Pulmonary artery endothelial cell (primary cell): Measurements from ENCODE around the gene ZNF70. TPM values are rescaled to one million over a fixed set of nuclear protein-coding genes. Genes with fewer than 3 reads are reported as not detected.

Experiments
- DNase-seq: peaks from one replicate; pipeline ENCODE4 v3.0.0-alpha.2; 2011; ENCODE audit warnings: low read depth, low spot score
- total RNA-seq: library from RNA; depleted of rRNA; stranded (reverse); fragments of >200 nt; gene quantifications from 2 replicates; pipeline ENCODE4 v1.2.3, GENCODE V29; 2014

The ZNF70 gene
- total RNA-seq = 2.6 TPM in 2 replicates

- no peak for DNase-seq
Observed at GRCh38 chr22:23750714-23751440, at the start of gene ZNF70. ZNF70 (minus strand) TSS chr22:23751112; CDS start chr22:23745140, 5,972 bp downstream.

- no peak for DNase-seq
Observed at GRCh38 chr22:23796461-23796860, 45.5 kb upstream of the ZNF70 start.

DNA sequence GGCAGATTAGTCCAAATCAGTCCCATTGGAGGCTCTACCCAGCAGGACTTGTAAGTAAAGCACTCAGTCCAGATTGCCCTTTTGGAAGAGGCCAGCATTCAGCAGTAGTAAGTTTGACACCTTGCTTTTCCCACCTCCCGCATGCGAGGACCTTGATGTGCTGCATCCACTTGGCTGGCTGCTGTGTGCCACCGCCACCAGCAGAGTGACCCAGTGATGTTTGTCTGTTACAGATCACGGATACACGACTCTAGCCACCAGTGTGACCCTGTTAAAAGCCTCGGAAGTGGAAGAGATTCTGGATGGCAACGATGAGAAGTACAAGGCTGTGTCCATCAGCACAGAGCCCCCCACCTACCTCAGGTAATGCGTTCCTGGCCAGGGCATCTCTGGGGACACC lies 42.4 kb upstream of the ZNF70 start:
- no peak for DNase-seq

GRCh38 chr22:23791738-23792645 lies 41.1 kb upstream of the ZNF70 start:
- no peak for DNase-seq

DNA sequence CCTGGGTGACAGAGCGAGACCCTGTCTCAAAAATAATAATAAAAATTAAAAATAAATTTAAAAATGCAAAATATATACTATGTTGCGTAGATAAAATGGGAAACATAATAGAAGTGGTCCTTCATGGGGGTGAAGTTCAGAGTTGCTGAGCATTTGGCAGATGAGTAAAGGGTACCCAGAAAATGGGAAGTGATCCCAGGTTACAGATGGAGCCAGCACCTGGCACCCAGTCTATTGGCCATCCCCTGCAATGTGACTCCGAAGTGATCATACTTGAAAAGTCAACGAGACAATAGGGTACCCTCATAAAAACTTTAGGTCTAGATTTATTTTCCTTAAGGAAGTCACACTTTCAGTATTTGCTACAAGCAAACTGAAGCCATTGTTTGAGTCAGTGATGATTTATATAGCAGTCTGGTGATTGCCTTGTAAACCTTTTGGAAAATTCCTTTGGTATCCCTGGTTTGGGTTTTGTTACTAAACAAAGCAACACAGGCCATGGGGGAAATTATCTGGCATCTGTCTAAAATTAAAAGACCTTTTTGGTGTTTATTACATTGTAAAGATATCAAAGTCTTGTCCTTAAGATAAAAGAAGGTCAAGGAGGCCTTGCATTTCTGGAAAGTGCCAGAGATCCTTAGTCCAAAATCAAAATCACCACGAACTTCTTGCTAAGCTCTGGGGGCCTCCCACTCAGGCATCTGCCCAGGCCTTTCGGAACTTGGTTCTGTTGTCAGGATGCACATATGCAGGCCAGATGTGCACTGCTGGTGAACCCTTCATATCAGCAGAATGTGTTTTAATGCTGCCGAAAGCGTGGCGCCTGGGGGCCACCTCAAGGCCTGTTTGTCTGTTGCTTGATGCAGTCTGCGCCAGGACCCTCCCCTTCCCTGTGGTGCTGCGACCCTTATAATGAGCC lies 40.2 kb upstream of the ZNF70 start:
- DNase-seq = no peak

DNA sequence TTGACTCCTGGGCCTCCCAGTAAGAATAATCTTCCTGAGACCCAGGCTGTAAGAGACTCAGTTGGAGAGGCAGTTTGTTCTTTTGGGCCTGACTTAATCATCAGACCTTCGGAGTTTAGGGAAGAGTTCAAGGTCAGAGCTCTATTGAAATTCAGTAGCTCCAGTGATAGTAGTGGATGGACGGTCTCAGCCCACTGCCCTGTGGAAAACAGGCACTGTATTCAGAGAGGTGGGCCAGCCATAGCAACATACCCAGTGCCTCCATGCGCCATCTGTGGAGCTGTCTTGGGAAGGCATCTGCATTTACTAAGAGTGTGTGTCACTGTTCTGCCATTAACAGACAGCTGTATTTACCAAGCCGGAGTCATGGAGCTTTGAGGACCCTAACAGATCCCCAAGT lies 38.7 kb upstream of the ZNF70 start:
- no peak for DNase-seq

DNA sequence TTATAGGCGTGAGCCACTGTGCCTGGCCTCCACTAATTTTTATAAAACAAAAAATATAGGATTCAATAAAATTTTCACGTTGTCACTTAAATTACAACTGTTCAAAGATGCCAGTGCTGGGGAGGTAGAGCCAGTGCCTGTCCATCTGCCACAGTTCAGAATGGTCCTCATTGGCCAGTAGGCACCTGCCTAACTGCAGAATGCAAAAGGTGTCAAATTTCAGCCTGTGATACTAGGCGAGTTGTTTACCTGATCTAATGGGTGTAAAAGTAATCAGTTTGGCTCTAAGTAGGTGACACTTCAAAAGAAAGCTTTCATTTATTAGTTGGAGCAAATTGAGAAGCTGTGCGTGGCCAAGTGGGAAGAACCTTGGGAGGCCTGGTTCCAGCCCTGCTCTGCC lies 38.2 kb upstream of the ZNF70 start:
- DNase-seq = no peak

GRCh38 chr22:23787910-23788309 lies 37.0 kb upstream of the ZNF70 start:
- no peak for DNase-seq

DNA sequence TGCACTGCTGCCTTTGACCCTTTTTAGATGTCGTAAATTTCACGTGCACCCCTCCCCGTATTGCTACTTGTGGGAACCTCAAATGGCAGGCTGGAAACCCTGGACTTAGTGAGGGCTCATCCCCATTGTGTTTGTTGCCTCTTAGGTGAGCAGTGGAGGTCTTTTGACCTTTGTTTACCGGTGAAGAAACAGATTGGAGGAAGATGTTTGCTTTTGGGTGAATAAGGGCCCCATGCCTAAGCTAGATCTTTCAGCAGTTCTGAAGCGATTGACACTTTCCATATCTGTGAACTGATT lies 36.6 kb upstream of the ZNF70 start:
- no peak for DNase-seq

DNA sequence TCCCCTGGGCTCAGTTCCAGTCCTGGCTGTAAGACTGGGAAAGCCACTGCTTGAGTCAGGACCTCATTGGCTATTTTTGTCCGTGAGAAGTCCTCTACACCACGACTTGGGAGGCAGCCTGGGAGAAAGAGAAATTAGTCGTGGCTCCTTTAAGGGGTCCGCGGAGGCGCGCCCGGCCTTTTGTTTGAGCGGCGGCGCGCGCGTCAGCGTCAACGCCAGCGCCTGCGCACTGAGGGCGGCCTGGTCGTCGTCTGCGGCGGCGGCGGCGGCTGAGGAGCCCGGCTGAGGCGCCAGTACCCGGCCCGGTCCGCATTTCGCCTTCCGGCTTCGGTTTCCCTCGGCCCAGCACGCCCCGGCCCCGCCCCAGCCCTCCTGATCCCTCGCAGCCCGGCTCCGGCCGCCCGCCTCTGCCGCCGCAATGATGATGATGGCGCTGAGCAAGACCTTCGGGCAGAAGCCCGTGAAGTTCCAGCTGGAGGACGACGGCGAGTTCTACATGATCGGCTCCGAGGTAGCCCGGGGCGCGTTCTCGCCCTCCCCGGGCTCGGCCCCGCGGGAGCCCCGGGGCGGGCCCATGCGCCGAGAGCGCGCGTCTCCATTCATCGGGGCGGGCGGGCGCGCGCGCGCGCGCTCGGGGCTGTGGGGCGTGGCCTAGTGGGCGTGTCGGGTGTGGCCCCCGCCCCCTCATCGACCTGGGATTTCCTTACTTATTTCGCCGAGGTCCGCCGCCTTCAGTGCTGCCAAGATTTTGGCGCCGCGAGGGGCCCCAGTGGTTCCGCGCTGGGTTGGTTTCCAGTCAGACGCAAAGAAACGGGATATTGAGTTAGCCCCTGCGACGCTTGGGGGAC lies 36.1 kb upstream of the ZNF70 start, which contains the start of gene SMARCB1:
SMARCB1 (plus strand) TSS at position 215 of the 848 bp plus-strand sequence; CDS start at position 419, 204 bp downstream.
- DNase-seq = peak; percentile 60

DNA sequence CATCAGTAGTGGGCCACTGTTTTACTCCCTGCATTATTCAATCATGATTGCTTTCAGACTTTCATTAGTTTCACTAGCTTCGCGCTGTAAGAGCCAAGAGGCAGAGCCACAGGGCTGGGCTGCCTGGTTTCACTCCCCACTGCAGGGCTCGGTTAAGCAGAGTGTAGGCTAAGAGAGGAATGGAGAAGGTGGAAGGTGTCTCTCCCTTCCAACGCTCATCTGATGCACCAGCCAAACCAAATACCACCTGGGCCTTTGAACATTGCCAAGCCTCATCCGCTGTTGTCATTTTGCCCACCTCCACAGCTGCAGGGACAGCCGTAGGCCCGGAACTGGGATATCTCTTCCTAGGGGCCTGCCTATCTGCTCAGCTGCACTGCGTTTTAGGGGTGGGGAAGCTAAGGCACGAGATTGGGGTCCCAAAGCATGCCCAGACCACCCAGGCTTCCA lies 35.4 kb upstream of the ZNF70 start:
- no peak for DNase-seq

DNA sequence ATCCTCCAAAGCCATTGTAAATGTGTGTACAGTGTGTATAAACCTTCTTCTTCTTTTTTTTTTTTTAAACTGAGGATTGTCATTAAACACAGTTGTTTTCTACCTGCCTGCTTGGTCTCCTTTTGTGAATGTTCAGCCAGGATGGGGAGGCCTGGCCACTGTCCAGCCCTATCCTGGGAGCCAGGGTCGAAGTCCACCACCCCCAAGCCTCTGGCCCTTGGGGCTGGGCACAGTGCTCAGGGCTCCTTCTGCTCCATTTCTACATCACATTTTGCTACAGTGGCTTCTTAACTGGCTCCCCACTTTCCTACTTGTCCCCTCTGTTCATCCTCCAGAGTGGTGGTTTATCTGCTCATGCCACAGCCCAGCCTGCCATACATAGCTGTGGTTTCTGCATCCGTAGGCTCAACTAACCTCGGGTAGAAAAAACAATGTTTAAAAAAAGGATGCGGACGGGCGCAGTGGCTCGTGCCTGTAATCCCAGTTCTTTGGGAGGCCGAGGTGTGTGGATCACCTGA lies 33.4 kb upstream of the ZNF70 start:
- DNase-seq = no peak

DNA sequence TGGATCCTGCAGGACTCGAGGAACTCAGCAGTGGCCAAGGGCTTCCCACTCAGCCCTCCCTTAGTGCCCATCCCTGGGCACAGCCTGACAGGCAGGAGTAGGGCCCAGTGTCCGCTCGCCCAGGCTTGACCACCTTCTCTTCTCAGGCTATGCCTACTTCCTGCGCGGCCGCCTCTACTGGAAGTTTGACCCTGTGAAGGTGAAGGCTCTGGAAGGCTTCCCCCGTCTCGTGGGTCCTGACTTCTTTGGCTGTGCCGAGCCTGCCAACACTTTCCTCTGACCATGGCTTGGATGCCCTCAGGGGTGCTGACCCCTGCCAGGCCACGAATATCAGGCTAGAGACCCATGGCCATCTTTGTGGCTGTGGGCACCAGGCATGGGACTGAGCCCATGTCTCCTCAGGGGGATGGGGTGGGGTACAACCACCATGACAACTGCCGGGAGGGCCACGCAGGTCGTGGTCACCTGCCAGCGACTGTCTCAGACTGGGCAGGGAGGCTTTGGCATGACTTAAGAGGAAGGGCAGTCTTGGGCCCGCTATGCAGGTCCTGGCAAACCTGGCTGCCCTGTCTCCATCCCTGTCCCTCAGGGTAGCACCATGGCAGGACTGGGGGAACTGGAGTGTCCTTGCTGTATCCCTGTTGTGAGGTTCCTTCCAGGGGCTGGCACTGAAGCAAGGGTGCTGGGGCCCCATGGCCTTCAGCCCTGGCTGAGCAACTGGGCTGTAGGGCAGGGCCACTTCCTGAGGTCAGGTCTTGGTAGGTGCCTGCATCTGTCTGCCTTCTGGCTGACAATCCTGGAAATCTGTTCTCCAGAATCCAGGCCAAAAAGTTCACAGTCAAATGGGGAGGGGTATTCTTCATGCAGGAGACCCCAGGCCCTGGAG lies 32.6 kb upstream of the ZNF70 start:
- no peak for DNase-seq

GRCh38 chr22:23782703-23783102 lies 31.8 kb upstream of the ZNF70 start:
- DNase-seq = no peak

DNA sequence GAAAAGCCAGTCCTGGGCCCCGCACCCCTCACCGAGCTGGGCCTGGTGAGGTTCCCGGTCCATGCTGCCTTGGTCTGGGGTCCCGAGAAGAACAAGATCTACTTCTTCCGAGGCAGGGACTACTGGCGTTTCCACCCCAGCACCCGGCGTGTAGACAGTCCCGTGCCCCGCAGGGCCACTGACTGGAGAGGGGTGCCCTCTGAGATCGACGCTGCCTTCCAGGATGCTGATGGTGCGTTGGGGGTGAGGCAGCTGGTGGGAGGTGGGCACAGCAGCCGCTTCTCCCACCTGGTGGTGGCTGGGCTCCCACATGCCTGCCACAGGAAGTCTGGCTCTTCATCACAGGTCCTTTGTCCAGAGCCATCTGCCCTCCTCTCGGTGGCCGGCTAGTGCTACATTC lies 31.3 kb upstream of the ZNF70 start:
- no peak for DNase-seq

- no peak for DNase-seq
Observed at GRCh38 chr22:23781511-23782183, 30.7 kb upstream of the ZNF70 start.

GRCh38 chr22:23781065-23781464 lies 30.2 kb upstream of the ZNF70 start:
- no peak for DNase-seq

DNA sequence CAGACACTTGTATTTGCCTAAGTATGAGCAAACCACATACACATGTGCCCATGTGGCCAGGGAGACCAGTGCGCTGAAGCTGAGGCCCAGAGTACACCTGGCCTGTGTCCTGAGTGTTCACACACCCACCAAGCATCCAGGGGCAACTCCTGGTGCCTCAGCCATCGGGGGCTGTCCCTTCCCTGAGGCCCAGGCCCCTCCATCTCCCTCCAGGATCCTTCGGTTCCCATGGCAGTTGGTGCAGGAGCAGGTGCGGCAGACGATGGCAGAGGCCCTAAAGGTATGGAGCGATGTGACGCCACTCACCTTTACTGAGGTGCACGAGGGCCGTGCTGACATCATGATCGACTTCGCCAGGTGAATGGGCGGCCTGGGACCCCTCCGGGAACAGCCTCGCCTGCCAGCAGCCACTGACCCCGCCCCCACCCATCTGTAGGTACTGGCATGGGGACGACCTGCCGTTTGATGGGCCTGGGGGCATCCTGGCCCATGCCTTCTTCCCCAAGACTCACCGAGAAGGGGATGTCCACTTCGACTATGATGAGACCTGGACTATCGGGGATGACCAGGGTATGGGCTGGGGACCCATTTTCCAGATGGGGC lies 29.3 kb upstream of the ZNF70 start:
- no peak for DNase-seq
